GM18505 (cell line): ENCODE data around the gene ANXA1.

ENCODE experiments used
- ATAC-seq: cut with Tn5 transposase; IDR thresholded peaks from one replicate; pipeline ENCODE4 v1.9.1; 2021; ENCODE audit not compliant: unreplicated experiment
- POLR2A ChIP-seq: IDR thresholded peaks from 4 replicates; pipeline ENCODE4 v1.6.1; 2011; ENCODE audit warnings: borderline replicate concordance; ENCODE audit not compliant: insufficient read depth, insufficient read length; ENCODE audit errors: extremely low read depth

ANXA1 gene

GRCh38 chr9:73162987-73163768 is 11.5 kb downstream of the ANXA1 start:
- ATAC-seq: no peak
- TF ChIP-seq POLR2A: no peak

- ATAC-seq: no peak
- TF ChIP-seq POLR2A: no peak
Observed at GRCh38 chr9:73165911-73166310, 14.2 kb downstream of the ANXA1 start.

- no peak for TF ChIP-seq POLR2A
- no peak for ATAC-seq
Observed at GRCh38 chr9:73166468-73166867, 14.8 kb downstream of the ANXA1 start.

- ATAC-seq: no peak
- no peak for TF ChIP-seq POLR2A
Observed at GRCh38 chr9:73167614-73168013, 15.9 kb downstream of the ANXA1 start.

GRCh38 chr9:73168298-73168934 is 16.8 kb downstream of the ANXA1 start:
- ATAC-seq: no peak
- no peak for TF ChIP-seq POLR2A

- no peak for TF ChIP-seq POLR2A
- no peak for ATAC-seq
Observed at GRCh38 chr9:73170185-73170957, 18.7 kb downstream of the ANXA1 start.

- no peak for ATAC-seq
- TF ChIP-seq POLR2A: no peak
Observed at GRCh38 chr9:73172901-73173215, 21.2 kb downstream of the ANXA1 start.

- TF ChIP-seq POLR2A: no peak
- ATAC-seq: no peak
Observed at GRCh38 chr9:73173557-73174329, 22.1 kb downstream of the ANXA1 start.

- ATAC-seq: no peak
- TF ChIP-seq POLR2A: no peak
Observed at GRCh38 chr9:73174330-73174980, 22.8 kb downstream of the ANXA1 start.

- no peak for ATAC-seq
- no peak for TF ChIP-seq POLR2A
Observed at GRCh38 chr9:73176450-73176875, 24.8 kb downstream of the ANXA1 start.

GRCh38 chr9:73178044-73178443 is 26.4 kb downstream of the ANXA1 start:
- no peak for ATAC-seq
- no peak for TF ChIP-seq POLR2A

GRCh38 chr9:73179589-73179988 is 27.9 kb downstream of the ANXA1 start:
- ATAC-seq: no peak
- no peak for TF ChIP-seq POLR2A
